HG03175 (cell line): ENCODE measurements around the gene GPR27.

Experiments used
- ATAC-seq: cut with Tn5 transposase; IDR thresholded peaks from one replicate; pipeline ENCODE4 v1.9.1; 2021; ENCODE audit warnings: mild to moderate bottlenecking, moderate library complexity; ENCODE audit not compliant: unreplicated experiment

Gene GPR27

DNA sequence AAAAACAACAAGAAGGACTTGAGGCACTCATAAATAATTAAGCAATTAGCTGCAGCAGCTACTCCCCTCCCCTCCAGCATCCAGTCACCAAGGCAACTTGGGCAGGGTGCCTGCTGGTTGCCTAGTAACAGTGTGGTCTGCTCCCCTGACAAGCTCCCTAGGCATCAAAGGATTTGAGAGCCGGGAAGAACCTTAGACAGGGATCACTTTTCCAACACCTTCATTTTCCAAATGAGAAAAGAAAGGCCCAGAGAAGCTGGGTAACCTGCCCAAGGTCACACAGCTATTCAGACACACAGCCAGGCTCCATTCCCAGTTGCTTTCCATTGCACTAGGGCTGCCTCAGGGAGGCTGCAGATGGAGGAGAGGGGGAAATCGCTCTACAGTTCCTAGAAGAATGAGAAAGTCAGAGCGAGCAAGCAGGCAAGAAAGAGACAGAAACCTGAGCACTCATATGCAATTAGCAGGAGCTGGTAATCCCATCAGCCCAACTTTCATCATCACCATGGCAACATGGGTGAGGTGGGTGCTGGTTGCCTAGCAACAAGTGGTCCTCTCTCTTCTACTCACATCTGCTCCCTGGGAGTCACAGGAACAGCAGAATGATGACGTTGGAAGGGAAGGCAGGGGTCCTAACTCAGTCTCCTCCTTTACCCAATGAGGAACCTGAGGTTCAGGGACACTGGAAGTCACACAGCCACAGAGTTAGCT is 24.9 kb upstream of the GPR27 start:
- no peak for ATAC-seq

DNA sequence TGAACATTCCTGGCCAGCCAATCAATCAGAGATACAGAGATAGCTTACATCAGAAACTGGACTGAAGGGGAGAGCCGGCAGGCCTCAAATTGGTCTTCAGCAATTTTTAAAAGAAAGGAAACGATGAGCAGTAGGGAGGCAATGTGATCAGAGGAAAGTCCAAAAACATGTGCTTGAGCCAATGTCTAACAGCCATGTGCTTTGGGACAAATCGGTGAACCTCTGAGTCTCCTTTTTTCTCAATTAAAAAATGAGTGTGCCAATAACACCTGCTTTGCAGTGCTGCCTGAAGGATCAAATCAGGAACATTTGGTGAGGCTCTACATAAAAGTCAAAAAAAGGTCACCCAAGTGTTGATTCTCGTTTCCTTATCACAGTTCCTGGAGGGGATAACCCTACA is 21.0 kb upstream of the GPR27 start:
- no peak for ATAC-seq

DNA sequence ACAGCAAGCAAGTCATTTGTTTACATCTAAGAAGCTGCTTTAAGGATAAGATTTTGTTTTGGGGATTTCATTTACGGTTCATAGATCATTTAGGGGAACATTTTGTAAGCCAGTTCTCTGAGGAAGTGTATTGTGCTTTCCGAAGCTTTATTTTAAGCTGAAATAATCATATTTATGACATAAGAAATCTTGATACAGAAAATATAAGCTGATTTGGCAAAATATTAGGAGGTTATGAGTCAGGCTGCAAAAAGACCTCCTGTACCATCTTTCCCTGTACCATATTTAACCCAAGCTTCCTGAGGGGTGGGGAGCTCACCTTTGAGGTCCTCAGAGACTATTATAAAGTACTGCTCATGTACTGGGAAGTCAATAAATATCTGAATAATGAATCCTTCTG is 20.3 kb upstream of the GPR27 start:
- ATAC-seq, result no peak

DNA sequence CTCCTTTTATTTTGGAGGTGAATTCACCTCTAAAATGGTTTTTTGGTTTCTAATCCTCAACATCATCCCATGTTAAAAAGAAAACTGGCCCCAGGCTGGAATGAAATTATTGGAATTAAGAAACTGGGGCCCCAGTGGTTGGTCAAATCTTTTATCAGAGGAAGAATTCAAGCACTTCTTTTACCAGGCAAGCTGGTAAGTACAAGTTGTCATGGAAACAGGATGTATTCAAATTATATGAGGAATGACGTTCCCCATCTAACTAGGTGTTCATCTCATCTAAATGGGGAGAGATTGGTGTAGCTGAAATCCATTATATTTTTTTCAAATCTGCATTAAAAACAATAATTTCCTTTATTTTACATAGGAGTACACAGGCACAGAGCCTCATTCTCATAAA is 18.8 kb upstream of the GPR27 start:
- no peak for ATAC-seq

DNA sequence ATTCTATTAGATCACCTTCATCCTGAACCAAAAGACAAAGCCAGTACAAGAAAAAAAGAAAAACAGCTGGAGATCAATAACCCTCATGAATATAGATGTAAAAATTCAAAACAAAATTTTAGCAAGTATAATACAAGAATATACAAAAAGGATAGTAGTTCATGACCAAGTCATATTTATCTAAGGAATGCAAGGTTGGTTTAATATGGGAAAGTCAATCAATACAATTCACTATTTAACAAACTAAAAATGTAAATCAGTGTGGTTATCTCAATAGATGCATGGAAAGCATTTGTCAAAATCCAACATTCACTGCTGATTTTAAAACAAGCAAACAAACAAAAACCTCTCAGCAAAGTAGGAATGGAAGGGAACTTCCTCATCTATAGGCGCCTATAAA is 11.0 kb upstream of the GPR27 start:
- ATAC-seq, result no peak

DNA sequence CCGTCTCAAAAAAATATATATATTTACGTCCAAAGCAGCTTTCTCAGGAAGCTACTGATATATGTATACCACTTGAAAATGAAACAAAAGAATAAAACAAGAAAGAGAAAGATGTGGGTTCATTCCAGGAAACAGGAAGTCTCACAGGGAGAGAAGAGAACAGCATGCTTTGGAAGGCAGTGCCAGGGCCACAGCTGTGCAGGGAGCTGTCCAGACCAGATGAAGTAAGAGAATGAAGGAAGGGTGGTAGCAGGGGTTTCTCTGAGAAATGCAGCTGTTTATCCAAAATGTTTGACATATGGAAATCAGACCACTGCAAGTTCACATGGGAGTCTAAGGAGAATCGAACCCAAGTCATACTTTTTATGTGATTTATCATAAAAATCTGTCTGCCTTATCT is 8.9 kb upstream of the GPR27 start:
- no peak for ATAC-seq

DNA sequence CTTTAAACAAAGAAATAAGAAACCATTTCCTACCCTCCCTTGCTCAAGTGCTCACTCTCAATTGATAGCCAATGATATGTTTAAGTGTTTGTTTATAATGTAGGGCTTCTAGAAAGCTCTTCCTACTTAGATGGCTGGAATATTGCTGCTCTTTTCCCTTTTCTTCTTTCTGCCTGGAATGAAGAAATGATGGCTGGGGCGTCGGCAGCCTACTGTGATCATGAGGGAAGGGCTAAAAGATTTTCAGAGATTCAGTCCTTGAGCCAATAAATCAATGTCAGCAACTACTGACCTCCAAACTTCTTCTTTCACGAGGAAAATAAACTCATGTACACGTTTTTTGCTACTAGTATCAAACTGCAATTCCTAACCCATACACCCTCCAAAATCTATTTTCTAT is 2.1 kb upstream of the GPR27 start:
- ATAC-seq, result no peak

DNA sequence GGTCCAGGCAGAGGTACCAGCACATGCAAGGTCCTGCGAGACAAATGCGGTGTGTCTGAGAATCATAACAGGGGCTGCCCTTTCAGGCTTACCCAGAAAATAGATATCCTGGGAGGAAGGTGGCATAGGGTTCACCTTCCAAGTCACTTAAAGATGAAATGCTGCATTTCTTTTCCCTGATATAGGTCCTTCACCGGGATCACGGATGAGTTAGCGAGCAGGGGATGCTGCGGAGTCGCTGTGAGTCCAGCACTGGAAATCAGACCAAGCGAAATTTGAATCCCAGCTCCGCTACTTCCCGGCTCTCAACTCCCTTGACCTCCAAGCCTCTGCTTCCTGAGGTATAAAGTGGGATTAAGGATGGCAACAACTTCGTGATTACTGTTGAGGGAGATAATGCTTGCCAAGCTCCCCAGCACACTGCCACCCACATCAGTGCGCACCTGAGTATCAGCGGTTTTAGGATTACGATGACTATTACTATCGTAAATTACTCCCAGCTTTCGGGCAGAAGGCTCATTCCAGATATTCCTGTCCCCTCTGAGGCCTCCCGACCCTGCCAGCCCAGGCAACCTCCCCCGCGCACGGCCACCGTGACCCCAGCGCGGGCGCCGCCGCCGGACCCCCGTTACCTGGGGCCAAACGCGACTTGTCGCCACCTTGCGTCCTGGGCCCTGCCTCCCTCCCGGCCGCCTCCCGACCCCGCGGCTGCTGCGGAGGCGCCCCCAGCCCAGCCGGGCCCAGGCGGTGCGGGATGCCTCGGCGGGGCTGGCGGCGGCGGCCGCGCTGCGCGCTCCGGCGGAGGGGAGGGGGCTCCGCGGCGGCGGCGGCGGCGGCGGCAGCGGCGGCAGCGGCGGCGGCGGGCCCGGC is 589 bp upstream of the GPR27 start:
- no peak for ATAC-seq

DNA sequence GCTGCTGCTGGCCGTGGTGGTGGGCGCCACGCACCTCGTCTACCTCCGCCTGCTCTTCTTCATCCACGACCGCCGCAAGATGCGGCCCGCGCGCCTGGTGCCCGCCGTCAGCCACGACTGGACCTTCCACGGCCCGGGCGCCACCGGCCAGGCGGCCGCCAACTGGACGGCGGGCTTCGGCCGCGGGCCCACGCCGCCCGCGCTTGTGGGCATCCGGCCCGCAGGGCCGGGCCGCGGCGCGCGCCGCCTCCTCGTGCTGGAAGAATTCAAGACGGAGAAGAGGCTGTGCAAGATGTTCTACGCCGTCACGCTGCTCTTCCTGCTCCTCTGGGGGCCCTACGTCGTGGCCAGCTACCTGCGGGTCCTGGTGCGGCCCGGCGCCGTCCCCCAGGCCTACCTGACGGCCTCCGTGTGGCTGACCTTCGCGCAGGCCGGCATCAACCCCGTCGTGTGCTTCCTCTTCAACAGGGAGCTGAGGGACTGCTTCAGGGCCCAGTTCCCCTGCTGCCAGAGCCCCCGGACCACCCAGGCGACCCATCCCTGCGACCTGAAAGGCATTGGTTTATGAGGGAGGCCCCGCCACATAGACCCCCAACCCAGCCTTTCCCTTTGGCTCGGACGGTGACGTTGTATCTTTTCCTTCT is 1.1 kb downstream of the GPR27 start:
- no peak for ATAC-seq

DNA sequence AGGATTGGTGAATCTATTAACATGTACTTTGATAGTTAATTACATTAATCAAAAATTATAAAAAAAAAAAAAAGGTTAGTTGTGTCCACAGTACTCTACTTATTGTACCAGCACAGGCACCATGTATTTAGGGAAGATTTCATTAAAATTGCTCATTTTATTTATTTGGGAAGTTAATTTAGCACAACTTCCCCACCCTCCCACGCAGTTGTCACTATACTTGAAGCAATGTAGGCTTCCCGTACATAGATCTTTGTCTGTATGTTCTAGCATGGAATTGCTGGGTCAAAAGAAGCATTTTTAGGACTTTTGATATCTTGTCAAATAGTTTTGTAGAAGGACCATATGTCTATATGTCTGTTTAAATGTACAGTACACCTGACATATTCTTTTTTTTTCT is 4.4 kb downstream of the GPR27 start:
- no peak for ATAC-seq

DNA sequence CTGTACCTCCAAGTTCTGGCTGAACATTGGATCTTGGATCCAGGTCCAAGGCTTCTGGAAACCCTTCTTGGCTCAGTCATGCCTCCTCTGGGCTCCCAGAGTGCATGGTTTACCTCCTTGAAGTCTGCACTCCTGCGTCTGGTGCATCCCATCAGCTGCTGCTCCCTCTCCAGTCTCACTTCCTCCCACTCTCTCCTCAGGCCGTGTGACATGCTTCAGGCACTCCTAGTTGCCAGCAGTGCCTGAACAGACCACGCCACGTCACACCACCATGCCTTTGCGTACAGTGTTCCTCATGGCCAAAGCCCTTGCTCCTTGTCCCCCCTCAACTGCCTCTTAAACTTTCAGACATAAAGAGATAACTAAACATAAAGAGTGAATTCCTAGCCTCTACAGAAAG is 5.7 kb downstream of the GPR27 start:
- ATAC-seq, result no peak

DNA sequence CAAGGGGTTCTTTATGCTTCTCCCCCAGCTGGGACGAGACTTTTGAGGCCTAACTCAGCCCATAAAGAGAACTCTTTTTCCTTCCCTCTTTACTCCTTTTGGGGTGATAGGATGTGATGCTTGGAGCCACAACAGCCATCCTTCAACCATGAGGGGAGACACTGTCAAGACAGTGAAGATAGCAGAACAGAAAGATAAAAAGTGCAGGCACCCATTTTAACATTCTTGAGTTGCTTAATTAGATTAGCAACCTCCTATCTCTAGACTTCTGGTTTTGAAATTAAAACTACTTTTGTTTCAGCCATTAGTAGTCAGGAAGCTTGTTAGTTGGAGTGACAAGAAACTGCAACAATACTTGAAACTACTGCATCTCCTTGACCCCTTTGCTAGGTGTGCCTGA is 6.5 kb downstream of the GPR27 start:
- no peak for ATAC-seq

DNA sequence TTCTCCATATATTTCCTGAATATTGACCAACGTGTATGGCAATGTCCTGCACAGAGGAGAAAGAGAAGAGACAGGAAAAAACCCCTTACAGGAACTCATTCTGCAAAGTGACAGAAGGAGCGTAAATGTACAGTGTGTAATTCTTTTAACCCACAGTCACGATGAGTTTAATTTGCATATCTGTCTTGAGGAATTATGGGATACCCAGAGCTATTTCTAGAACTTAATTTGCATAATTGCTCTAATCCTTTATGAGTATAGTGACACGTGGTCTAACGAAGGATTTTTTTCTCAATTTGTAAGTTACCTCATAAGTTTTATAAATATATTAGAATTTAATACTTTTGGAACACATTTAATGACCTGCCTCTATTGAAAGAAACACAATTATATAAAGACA is 9.8 kb downstream of the GPR27 start:
- ATAC-seq, result no peak

DNA sequence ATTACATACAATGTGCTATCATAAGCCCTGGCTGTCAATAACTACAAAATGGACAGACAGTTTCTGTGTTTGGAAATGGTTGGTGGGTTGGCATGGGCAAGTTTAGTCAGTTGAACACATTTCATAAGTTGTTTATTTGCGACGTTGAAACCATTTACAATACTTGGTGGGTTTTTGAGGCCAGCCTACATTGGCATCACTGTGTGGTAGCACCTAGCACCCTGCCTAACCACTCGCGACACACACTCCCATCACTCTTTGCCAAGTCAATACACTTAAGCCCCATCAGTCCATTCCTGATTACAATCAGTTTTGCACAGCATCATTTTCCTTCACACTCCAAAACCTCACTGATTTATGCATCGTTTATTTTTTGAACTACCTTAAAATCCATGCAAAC is 17.5 kb downstream of the GPR27 start:
- ATAC-seq, result no peak

DNA sequence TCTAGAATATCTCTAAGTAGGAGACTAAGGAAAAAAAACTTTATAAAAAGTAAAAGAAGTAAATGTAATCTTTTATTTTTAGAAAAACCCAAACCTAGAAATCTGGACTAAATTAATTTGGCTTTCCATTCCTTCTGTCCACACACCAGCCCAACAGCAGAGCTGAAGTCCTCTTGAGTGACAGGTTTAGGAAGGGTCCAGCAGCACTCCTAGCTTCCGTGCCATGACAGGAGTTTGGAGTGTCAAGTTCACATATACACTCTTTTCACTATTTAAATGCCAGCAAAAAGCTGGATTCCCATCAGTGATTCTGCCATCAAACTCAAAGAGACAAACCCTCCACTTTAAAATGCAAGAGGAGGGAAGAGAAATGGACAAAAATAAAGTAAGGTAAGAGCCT is 18.2 kb downstream of the GPR27 start:
- ATAC-seq, result no peak

DNA sequence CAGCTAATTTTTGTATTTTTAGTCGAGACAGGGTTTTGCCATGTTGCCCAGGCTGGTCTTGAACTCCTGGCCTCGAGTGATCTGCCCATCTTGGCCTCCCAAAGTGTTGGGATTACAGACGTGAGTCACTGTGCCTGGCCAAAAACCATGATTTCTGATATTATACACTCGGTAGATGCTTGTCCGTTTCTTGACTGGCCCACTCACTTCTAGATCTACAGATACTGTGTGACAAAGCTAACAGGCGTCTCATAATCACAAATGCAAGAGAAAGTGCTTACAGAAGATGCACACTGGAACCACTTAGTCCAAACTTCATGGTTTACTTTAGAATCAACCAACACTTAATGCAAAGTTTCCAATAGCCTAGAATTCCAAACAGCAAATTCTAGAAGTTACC is 22.9 kb downstream of the GPR27 start:
- no peak for ATAC-seq

DNA sequence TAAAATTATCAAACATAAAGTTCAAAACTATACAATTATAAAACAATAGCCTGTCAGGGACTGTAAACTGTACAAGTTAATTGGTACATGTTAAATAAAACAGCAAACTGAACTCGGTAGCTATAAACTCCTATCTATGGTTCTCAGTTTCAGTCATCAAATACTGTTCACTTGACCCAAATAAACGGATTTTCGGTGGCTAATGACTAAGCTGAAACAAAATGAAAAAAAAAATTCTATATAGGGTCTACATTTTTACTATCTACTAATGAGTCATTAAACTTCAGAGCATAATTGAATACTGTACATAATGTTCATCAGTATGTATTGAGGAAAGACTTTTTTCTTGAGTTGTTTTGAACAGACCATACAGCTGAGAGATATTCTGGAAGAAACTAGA is 24.7 kb downstream of the GPR27 start:
- ATAC-seq, result no peak

DNA sequence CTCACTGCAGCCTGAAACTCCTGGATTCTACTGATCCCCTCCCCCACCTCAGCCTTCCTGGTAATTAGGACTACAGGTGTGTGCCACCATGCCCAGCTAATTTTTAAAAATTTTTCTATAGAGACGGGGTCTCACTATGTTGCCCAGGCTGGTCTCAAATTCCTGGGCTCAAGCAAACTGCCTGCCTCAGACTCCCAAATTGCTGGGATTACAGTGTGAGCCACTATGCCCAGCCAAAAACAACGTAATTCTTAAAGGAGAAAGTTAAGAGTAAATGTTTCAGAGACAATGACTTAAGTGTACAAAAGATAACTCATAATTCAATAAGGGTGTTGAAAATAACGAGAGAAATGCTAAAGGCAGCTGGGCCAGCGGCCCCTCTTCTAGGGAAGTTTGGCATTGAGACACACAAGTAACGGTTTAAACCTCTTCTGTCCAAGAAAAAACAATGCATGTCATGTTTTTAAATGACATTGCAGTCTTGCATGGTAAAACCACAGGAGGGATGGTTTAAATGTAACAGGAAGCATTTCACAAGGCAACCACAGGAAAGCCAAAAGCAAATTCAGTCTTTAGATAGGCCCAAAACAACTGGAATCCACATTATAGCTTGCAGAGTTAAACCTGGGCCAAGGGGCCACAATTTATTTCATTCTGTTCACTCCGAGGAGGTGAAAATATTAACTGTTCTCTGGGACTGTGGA is 26.2 kb downstream of the GPR27 start:
- ATAC-seq, result no peak

DNA sequence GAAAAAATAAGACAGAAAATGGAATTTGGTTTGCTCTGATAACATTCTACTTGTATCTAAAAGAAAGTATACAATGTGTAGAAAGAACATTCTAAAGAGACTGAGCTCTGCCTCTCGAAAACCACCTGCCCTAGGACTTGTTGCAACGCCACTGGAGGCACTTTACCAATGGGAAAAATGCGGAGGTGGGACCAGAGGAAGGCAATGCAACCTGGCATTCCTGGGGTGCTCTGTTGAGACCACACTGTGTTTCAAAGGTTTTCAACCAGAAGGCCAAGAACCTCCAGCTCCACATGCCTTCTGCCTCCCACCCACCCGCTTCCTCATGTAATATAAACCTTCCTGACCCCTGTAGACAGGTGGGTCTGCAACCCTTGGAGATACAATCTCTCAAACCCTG is 26.8 kb downstream of the GPR27 start:
- ATAC-seq, result no peak

DNA sequence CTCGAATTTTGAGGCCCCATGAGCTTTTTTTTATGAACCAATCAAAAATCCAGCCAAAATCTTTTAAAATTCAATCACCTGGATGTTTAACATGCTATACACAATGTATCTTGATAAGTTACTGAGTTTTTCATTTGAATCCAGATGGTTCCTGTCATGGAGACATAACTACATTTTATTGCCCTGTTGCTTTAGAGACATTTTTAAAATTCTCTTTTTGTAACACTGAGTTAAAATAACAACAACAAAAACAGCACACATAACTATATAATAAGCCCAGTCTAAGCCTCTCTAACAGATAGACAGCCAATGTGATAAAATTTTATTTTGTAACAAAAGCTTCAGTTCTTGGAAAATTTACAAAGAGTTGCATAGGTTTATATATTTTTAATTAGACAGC is 29.5 kb downstream of the GPR27 start:
- no peak for ATAC-seq

DNA sequence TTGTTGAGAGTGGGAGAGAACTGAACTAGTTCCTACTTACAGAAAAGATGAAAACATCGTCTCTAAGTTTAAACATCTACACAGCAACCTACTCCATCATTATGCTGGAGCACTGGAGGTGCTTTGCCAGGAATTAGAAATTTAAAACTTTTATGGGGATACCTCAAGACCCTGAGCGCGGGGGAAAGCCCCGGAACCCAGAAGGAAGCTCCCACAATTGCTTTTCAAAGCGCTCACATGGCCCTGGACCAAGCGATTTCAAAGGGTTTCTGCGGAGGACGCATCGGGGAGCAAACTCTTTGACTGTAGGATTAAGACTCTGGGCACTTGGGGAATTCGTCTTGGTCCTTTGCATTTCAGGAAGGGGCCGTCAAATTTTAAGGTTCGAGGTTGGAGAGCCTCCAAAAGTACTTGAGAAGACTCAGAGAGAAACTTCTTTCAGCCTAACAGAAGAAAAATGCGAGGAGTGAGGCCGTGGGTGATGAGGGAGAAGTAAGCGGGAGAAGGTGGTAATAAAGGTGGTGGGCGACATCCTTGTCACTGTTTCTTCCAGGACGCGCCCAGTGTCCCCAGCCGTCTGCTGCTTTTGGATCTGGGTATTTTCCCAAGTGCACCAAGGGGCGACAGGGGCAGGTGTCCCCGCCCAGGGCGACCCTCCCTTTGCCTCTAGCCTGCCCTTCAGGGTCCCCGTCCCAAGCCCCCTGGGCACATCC is 30.7 kb downstream of the GPR27 start:
- ATAC-seq, result no peak
